ENCODE measurements around the gene LCOR.

The LCOR gene

DNA sequence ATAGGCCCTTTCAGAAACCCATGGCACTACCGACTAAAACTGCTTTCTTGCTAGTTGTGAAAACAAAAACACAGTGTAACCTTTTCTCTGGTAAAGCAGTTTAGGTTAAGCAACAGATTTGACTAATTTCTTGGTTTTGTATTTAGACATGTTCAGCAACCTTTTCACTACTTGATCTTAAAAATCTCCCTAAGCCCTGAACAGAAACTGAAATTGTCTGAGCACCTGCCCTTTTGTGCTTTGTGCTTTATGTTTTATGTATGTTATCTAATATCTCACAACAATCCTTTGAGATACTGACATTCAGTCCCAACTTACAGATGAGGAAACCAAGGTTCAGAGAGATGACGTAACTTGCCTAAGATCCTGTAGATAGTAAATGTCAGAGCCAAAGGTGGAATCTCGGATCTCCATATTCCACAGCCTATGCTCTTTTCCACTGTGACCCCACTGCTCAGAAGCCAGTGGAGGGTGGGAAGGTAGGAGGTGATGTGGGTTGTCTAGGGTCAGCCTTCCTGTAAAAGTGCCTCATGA is 146.6 kb downstream of the LCOR start:
- DNase-seq (ENCODE audit: low read depth): no peak
- TF ChIP-seq, protein P1, sequence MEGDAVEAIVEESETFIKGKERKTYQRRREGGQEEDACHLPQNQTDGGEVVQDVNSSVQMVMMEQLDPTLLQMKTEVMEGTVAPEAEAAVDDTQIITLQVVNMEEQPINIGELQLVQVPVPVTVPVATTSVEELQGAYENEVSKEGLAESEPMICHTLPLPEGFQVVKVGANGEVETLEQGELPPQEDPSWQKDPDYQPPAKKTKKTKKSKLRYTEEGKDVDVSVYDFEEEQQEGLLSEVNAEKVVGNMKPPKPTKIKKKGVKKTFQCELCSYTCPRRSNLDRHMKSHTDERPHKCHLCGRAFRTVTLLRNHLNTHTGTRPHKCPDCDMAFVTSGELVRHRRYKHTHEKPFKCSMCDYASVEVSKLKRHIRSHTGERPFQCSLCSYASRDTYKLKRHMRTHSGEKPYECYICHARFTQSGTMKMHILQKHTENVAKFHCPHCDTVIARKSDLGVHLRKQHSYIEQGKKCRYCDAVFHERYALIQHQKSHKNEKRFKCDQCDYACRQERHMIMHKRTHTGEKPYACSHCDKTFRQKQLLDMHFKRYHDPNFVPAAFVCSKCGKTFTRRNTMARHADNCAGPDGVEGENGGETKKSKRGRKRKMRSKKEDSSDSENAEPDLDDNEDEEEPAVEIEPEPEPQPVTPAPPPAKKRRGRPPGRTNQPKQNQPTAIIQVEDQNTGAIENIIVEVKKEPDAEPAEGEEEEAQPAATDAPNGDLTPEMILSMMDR (IDR thresholded peaks at IDR 0.05; ENCODE audit: low read depth, low read length): no peak
- TF ChIP-seq MYC (IDR thresholded peaks at IDR 0.05; ENCODE audit: low read depth, low read length) (no peak), POLR2A (IDR thresholded peaks at IDR 0.05; ENCODE audit: extremely low read depth, insufficient read length) (no peak)
- TF ChIP-seq, protein P2, sequence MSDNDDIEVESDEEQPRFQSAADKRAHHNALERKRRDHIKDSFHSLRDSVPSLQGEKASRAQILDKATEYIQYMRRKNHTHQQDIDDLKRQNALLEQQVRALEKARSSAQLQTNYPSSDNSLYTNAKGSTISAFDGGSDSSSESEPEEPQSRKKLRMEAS (IDR thresholded peaks at IDR 0.05; ENCODE audit: low read depth, low read length): no peak
- no peak overlapping the region for H3K4me3 ChIP-seq (ENCODE audit: low read depth, low read length)

DNA sequence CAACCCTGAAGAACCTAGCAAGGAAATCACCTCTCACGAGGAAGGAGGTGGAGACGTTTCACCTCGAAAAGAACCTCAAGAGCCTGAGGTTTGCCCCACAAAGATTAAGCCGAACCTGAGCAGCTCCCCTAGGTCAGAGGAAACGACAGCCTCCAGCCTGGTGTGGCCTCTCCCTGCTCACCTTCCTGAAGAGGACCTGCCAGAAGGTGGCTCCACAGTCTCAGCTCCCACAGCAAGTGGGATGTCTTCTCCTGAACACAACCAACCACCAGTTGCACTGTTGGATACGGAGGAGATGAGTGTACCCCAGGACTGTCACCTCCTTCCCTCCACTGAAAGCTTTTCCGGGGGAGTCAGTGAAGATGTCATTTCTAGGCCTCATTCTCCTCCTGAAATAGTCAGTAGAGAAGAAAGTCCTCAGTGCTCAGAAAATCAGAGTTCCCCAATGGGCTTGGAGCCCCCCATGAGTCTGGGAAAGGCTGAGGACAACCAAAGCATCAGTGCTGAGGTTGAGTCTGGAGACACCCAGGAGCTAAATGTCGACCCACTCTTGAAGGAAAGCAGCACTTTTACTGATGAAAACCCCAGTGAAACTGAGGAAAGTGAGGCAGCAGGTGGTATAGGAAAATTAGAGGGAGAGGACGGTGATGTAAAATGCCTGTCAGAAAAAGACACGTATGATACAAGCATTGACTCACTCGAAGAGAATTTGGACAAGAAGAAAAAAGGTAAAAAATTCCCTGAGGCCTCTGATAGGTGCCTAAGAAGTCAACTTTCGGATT is 150.2 kb downstream of the LCOR start:
- no peak overlapping the region for H3K4me3 ChIP-seq (ENCODE audit: low read depth, low read length)
- no peak for DNase-seq (ENCODE audit: low read depth)
- TF ChIP-seq, protein P1 (IDR thresholded peaks at IDR 0.05; ENCODE audit: low read depth, low read length): no peak
- no peak for TF ChIP-seq POLR2A (IDR thresholded peaks at IDR 0.05; ENCODE audit: extremely low read depth, insufficient read length)
- TF ChIP-seq MYC (IDR thresholded peaks at IDR 0.05; ENCODE audit: low read depth, low read length): no peak
- TF ChIP-seq, protein P2 (IDR thresholded peaks at IDR 0.05; ENCODE audit: low read depth, low read length): no peak

DNA sequence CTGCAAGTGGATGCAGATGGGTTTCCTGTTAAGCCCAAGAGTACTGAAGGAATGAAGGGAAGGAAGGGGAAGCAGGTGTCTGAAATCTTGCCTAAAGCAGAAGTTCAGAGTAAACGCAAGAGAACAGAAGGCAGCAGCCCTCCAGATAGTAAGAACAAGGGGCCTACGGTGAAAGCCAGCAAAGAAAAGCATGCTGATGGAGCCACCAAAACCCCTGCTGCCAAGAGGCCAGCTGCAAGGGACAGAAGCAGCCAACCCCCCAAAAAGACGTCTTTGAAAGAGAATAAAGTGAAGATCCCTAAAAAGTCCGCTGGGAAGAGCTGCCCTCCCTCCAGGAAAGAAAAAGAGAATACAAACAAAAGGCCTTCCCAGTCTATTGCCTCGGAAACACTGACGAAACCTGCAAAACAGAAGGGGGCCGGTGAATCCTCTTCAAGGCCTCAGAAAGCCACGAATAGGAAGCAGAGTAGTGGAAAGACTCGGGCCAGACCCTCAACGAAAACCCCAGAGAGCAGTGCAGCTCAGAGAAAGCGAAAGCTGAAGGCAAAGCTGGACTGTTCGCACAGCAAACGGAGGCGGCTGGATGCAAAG is 152.5 kb downstream of the LCOR start:
- no peak overlapping the region for H3K4me3 ChIP-seq (ENCODE audit: low read depth, low read length)
- DNase-seq (ENCODE audit: low read depth): no peak
- TF ChIP-seq MYC (IDR thresholded peaks at IDR 0.05; ENCODE audit: low read depth, low read length): no peak
- TF ChIP-seq, protein P1 (IDR thresholded peaks at IDR 0.05; ENCODE audit: low read depth, low read length): no peak
- TF ChIP-seq, protein P2 (IDR thresholded peaks at IDR 0.05; ENCODE audit: low read depth, low read length): no peak
- no peak for TF ChIP-seq POLR2A (IDR thresholded peaks at IDR 0.05; ENCODE audit: extremely low read depth, insufficient read length)

GRCh38 chr10:96986200-96986856 is 154.2 kb downstream of the LCOR start:
- no peak for DNase-seq (ENCODE audit: low read depth)
- H3K4me3 ChIP-seq (ENCODE audit: low read depth, low read length): no peak overlapping the region
- no peak for TF ChIP-seq POLR2A (IDR thresholded peaks at IDR 0.05; ENCODE audit: extremely low read depth, insufficient read length)
- TF ChIP-seq, protein P2 (IDR thresholded peaks at IDR 0.05; ENCODE audit: low read depth, low read length): no peak
- TF ChIP-seq, protein P1 (IDR thresholded peaks at IDR 0.05; ENCODE audit: low read depth, low read length): no peak
- TF ChIP-seq MYC (IDR thresholded peaks at IDR 0.05; ENCODE audit: low read depth, low read length): no peak

DNA sequence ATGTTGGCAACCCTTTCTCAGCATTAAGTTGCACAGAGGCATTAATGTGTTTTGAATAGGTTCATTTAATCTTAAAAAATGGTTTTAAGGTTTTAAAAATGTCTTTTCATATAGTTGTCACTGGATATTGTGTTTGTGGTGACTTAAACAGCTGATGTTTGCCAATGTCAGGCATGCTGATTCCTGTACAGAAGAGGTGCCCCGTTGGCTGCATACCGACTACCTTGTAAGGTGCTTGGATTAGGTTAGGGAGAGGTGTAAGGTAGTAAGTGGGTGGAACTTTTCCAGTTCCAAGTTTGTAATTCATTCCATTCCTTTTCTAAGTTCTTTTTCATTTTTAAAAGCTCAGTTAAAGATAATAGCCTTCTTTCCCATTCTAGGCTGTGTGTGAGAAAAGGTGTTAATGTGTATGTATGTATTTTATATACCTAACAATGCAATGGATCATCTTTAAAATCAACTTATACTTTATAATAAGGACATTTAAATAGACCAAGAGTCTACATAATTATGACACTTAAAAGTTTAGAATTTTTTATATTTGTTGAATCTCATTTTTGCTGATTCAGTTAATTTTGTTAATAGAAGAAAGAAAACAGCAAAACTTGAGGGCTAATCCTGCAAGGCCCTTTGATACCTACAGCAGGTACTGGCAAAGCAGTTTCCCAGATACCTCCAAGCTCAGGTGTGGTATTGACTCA is 155.2 kb downstream of the LCOR start:
- DNase-seq (ENCODE audit: low read depth): no peak
- TF ChIP-seq POLR2A (IDR thresholded peaks at IDR 0.05; ENCODE audit: extremely low read depth, insufficient read length) (no peak), MYC (IDR thresholded peaks at IDR 0.05; ENCODE audit: low read depth, low read length) (no peak)
- TF ChIP-seq, protein P1 (IDR thresholded peaks at IDR 0.05; ENCODE audit: low read depth, low read length): no peak
- TF ChIP-seq, protein P2 (IDR thresholded peaks at IDR 0.05; ENCODE audit: low read depth, low read length): no peak
- H3K4me3 ChIP-seq (ENCODE audit: low read depth, low read length): no peak overlapping the region

Measured in NB4 (cell line).